PC-3 (cell line): ENCODE measurements around the gene PPFIBP2. TPM values are rescaled to one million over a fixed set of nuclear protein-coding genes. Genes with fewer than 3 reads are reported as not detected.

Source experiments
- ATAC-seq: fragments of 200-7000 bp; cut with Tn5 transposase; 2 replicates; pipeline ENCODE4 v1.9.1; 2020; ENCODE audit warnings: mild to moderate bottlenecking, moderate library complexity
- BruUV-seq: library from RNA; stranded (reverse); fragments of 400-500 nt; replicated peaks from 2 replicates; lab custom pipeline; 2021; lab: Mats Ljungman, UMichigan
- CTCF ChIA-PET: fragments of 300-600 bp; sonication (Branson Sonifier 250); formaldehyde crosslinking; loops from one replicate; lab custom pipeline; 2022; ENCODE audit warnings: antibody characterized with exemption; lab: Charles Lee
- POLR2A ChIA-PET: fragments of 300-600 bp; sonication (Branson Sonifier 250); formaldehyde crosslinking; loops from one replicate; lab custom pipeline; 2022; ENCODE audit warnings: antibody characterized with exemption; ENCODE audit not compliant: unreplicated experiment; lab: Charles Lee
- DNase-seq: peaks from one replicate; pipeline ENCODE4 v3.0.0-alpha.2; 2015
- H2AFZ ChIP-seq: fragments of 300-600 bp; sonication (generic); 2 replicates; pipeline ENCODE4 v1.6.0; 2016; ENCODE audit warnings: antibody characterized with exemption, low read length
- H3F3A ChIP-seq: fragments of 300-600 bp; sonication (generic); one replicate; pipeline ENCODE4 v1.6.0; 2017; ENCODE audit warnings: antibody characterized with exemption, low read length, control low read depth, mild to moderate bottlenecking; ENCODE audit not compliant: unreplicated experiment
- H3K27ac ChIP-seq: fragments of 300-600 bp; sonication (generic); 2 replicates; pipeline ENCODE4 v1.5.1; 2016; ENCODE audit warnings: mild to moderate bottlenecking, low read length
- H3K27me3 ChIP-seq: fragments of 300-600 bp; sonication (generic); 2 replicates; pipeline ENCODE4 v1.6.1; 2016; ENCODE audit warnings: low read length, mixed read lengths
- H3K36me3 ChIP-seq: fragments of 300-600 bp; sonication (generic); 2 replicates; pipeline ENCODE4 v1.6.1; 2016; ENCODE audit warnings: low read depth, mixed run types, low read length, mixed read lengths
- H3K4me1 ChIP-seq: fragments of 300-600 bp; sonication (generic); 2 replicates; pipeline ENCODE4 v1.5.1; 2016; ENCODE audit warnings: low read length; ENCODE audit not compliant: insufficient read depth
- H3K4me2 ChIP-seq: fragments of 300-600 bp; sonication (generic); 2 replicates; pipeline ENCODE4 v1.6.0; 2016; ENCODE audit warnings: low read length
- H3K4me3 ChIP-seq: fragments of 300-600 bp; sonication (generic); 2 replicates; pipeline ENCODE4 v1.5.1; 2016; ENCODE audit warnings: mild to moderate bottlenecking, low read length, mixed read lengths
- H3K79me2 ChIP-seq: fragments of 300-600 bp; sonication (generic); 2 replicates; pipeline ENCODE4 v1.6.1; 2017; ENCODE audit warnings: low read length, mixed read lengths
- H3K9ac ChIP-seq: fragments of 300-600 bp; sonication (generic); 2 replicates; pipeline ENCODE4 v1.6.0; 2016; ENCODE audit warnings: mild to moderate bottlenecking, low read length
- H3K9me2 ChIP-seq: fragments of 300-600 bp; sonication (generic); replicated peaks from 2 replicates; pipeline ENCODE4 v1.6.1; 2016; ENCODE audit warnings: mixed run types, low read length, mixed read lengths
- H3K9me3 ChIP-seq: fragments of 300-600 bp; sonication (generic); 2 replicates; pipeline ENCODE4 v1.6.1; 2016; ENCODE audit warnings: low read length, mixed read lengths
- H4K20me1 ChIP-seq: fragments of 300-600 bp; sonication (generic); 2 replicates; pipeline ENCODE4 v1.6.1; 2016; ENCODE audit warnings: low read length, mixed read lengths
- CTCF ChIP-seq: fragments of 300-600 bp; sonication (generic); conservative IDR thresholded peaks from 2 replicates; pipeline ENCODE4 v1.5.1; 2017; ENCODE audit warnings: antibody characterized with exemption, low read depth, mild to moderate bottlenecking, low read length
- EZH2 ChIP-seq: fragments of 300-600 bp; sonication (generic); IDR thresholded peaks from one replicate; pipeline ENCODE4 v1.6.1; 2017; ENCODE audit warnings: antibody characterized with exemption, mild to moderate bottlenecking, low read length; ENCODE audit not compliant: unreplicated experiment
- EZH2phosphoT487 ChIP-seq: fragments of 300-600 bp; sonication (generic); IDR thresholded peaks from 2 replicates; pipeline ENCODE4 v1.6.1; 2018; ENCODE audit warnings: mild to moderate bottlenecking, antibody characterized with exemption, low read length, borderline replicate concordance
- intact Hi-C: fragments of 100-400 bp; cut with micrococcal nuclease; formaldehyde crosslinking; loops from 2 replicates; pipeline ENCODE4 v1.9.0; 2023
- total RNA-seq: library from RNA; depleted of rRNA; stranded (reverse); fragments of >200 nt; gene quantifications from 2 replicates; pipeline ENCODE4 v1.2.3, GENCODE V29; 2014

The PPFIBP2 gene
- total RNA-seq, 1 experiment from 2014 or later, result 3.2 TPM

DNA sequence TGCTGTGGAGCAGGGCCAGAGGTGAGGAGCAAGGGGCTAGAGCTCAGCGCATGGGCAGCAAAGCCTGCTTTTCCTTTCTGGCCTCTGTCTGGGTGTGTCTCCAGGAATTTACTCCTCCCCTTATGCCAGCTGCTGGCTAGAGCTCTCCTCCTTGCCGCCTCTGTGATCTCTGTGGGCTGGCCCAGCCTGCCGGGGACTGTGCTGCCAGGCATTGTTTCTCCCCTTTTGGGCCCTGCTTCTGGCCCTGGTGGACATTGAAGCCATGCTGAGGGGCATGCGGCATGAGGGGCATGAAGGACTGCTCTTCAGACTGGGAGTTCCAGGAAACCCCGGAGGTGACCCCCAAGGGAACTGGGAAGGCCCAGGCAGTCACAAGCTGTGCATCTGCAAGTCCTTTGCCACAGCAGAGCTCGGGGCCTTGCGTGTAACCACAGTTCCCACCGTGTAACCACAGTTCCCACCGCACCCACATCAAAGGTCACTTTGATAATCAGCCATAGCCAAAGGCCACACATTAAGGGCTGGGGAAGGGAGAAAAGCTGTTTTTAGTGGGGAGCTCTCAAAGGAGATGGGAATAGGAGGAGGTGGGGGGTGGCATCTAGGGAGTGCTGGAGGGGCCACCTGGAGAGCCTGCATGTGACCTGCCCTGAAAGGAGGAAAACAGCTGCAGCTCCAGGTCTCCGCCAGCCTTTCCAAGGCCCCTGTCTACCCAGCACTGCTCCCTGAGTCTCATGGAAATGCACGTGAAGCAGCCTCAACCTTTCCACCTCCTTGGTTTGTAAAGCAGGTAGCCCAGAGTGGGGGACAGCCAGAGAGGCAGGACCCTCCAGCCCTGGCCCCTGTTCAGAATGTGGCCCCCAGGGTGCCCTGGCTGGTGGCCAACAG lies 62.3 kb downstream of the PPFIBP2 start:
- POLR2A ChIA-PET, result interaction anchor here (0.5 kb wide), 1 partner anchor 70 kb away, joined by 3 read pairs; no protein-coding TSS in a partner anchor
- Histone ChIP-seq H4K20me1 (no peaks in the 10 kb centered on the region), H3K9me2 (no peaks in the 10 kb centered on the region), H3K9me3 (no peaks in the 10 kb centered on the region), H3F3A (no peaks in the 10 kb centered on the region), H3K4me1 (peaks cover 41% of the 10 kb centered on the region), H3K27me3 (no peaks in the 10 kb centered on the region), H3K9ac (no peak overlapping the region), H2AFZ (no peak overlapping the region), H3K36me3 (no peaks in the 10 kb centered on the region), H3K4me2 (no peak overlapping the region), H3K27ac (no peak overlapping the region), H3K79me2 (no peaks in the 10 kb centered on the region), H3K4me3 (no peak overlapping the region)
- 0 out of 2 replicates have a peak, but pooled peaks have one; percentile 14 for ATAC-seq
- intact Hi-C loops, result loop anchor here (10.0 kb wide), 1 partner anchor 431 kb away; no protein-coding TSS in a partner anchor
- peak; percentile 41 for DNase-seq
- no TSS peak for BruUV-seq
- CTCF ChIA-PET, result no interaction called here
- no peak for TF ChIP-seq EZH2phosphoT487
- no peak for TF ChIP-seq CTCF
- no peak for TF ChIP-seq EZH2

DNA sequence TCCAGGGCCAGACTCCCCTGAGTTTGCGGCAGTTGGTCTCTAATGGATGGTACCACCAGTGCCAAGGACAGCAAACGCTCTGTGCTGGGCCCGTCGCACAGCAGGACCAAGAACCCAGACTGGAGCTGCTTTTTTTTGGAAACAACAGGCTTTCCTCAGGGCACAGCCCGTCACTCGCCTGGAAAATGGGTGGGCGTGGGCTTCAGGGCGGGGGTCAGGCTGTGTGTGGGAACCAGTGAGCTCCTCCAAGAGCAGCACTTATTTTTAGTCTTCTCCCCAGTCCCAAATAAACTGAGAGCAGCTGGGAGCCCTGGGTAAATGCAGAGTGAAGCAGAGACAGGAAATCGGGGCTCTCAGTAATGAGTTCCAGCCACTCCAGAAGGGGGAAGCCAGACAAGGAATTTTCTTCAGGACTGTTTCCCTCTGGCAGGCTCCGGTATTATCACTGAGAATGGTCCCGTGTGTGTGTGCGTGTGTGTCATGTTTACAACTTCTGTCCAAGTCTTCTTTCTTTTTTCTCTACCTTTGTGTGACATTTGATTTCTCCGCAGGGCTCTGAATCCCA lies 63.0 kb downstream of the PPFIBP2 start:
- no peaks in the 10 kb centered on the region for H3K79me2 ChIP-seq
- no peaks in the 10 kb centered on the region for H3K9me2 ChIP-seq
- H2AFZ ChIP-seq, result no peak overlapping the region
- H3K9me3 ChIP-seq, result no peaks in the 10 kb centered on the region
- no TSS peak for BruUV-seq
- ChIA-PET CTCF (no interaction called here), POLR2A (interaction anchor here (0.5 kb wide), 1 partner anchor 70 kb away, joined by 3 read pairs; no protein-coding TSS in a partner anchor)
- H3K36me3 ChIP-seq, result no peaks in the 10 kb centered on the region
- H3K27ac ChIP-seq, result no peak overlapping the region
- ATAC-seq (no peak), DNase-seq (no peak)
- H3K4me2 ChIP-seq, result no peak overlapping the region
- TF ChIP-seq CTCF, result no peak
- no peak for TF ChIP-seq EZH2phosphoT487
- H4K20me1 ChIP-seq, result no peaks in the 10 kb centered on the region
- H3F3A ChIP-seq, result no peaks in the 10 kb centered on the region
- H3K9ac ChIP-seq, result no peak overlapping the region
- peaks cover 39% of the 10 kb centered on the region for H3K4me1 ChIP-seq
- no peaks in the 10 kb centered on the region for H3K27me3 ChIP-seq
- H3K4me3 ChIP-seq, result no peak overlapping the region
- intact Hi-C loops, result loop anchor here (10.0 kb wide), 1 partner anchor 432 kb away; no protein-coding TSS in a partner anchor
